Renal cortex interstitium (tissue), 15 donors: ENCODE results near the gene ARHGAP36. TPM values are rescaled to one million over a fixed set of nuclear protein-coding genes. Genes with fewer than 3 reads are reported as not detected.

Source experiments
- DNase-seq, 11 donors: peaks; one replicate each; pipeline ENCODE4 v3.0.0-alpha.2; 2013; ENCODE audit warnings: low read depth in 9 of 11, low spot score in 4 of 11; ENCODE audit errors: extremely low read depth in 1 of 11
- long read RNA-seq, 16 experiments: transcript quantifications; one replicate each; lab custom pipeline, GENCODE V29; 2026
- polyA plus RNA-seq, 3 donors: library from polyadenylated mRNA; unstranded; fragments of 120-200 nt; gene quantifications; one replicate each; pipeline ENCODE4 v1.2.1, GENCODE V29; 2013; ENCODE audit not compliant: insufficient read length in 3 of 3

Gene ARHGAP36
- polyA plus RNA-seq, result under 1 TPM; 0.09 to 0.27 (median 0.09) TPM
- long read RNA-seq, donor 1, result 0 reads
- long read RNA-seq, donor 2, result 0 reads
- long read RNA-seq, donor 3, result 0 reads
- long read RNA-seq, donor 4, result 0 reads
- long read RNA-seq, donor 5, result 0 reads
- long read RNA-seq, donor 6, result 0 reads
- long read RNA-seq, donor 7, result 0 reads
- long read RNA-seq, donor 8, result 0 reads
- long read RNA-seq, donor 9, result 0 reads
- long read RNA-seq, donor 10, result 0 reads
- long read RNA-seq, donor 11, result 0 reads
- long read RNA-seq, donor 12, result 0 reads
- long read RNA-seq, donor 13, result 0 reads
- long read RNA-seq, donor 14, result 0 reads
- long read RNA-seq, donor 15, result 0 reads
- long read RNA-seq, donor 16, result 0 reads

- peak in 1 of 11 donors; percentile 24 for DNase-seq
Observed at GRCh38 chrX:131058136-131058868, at the start of gene ARHGAP36. Gene ARHGAP36, plus strand, starts transcription at chrX:131058346. Its CDS starts 23,320 bp downstream, at chrX:131081666.

GRCh38 chrX:131010186-131010585 lies 48.0 kb upstream of the ARHGAP36 start:
- DNase-seq, result no peak

- no peak for DNase-seq
Observed at GRCh38 chrX:131025336-131025735, 32.8 kb upstream of the ARHGAP36 start.

- DNase-seq, result no peak
Observed at GRCh38 chrX:131032354-131033230, 25.6 kb upstream of the ARHGAP36 start.

DNA sequence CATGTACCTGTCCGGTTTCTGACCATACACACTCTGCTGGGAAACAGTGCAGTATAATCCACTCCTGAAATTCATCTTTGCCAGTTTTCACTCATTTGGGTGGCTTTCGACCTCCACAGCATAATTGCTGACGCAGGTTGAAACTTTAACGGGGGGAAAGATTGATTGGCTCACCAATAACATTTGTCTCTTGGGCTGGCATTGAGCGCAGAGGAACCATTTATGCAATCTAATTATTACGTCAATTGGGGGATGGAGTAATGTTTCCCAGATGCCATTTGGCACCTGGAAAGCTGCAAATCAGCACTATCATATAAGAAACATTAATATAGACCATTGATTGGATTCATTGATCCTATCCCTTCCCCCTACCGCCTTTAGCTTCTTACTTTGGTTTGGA lies 24.1 kb upstream of the ARHGAP36 start:
- DNase-seq, result no peak

- no peak for DNase-seq
Observed at GRCh38 chrX:131040781-131041180, 17.4 kb upstream of the ARHGAP36 start.

- no peak for DNase-seq
Observed at GRCh38 chrX:131041667-131042066, 16.5 kb upstream of the ARHGAP36 start.

DNA sequence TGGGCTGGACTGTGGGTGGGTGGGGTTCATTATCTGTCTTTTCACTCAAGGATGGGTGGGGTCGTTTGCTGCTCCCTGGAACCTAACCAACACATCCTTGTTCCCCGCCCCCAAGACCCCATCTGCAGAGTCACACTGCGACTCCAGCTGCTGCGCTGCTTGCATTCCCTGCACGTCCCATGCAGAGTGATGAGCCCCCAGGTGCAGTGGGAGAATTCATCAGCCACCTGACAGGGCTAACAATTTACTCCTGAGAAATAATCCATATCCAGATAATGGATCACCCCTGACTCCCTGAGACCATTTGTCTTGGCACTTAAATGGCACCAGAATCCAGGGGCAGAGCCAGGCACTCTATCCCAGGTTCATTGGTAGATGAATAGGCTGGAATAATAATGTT lies 12.4 kb upstream of the ARHGAP36 start:
- no peak for DNase-seq

- DNase-seq, result no peak
Observed at GRCh38 chrX:131046596-131046995, 11.6 kb upstream of the ARHGAP36 start.

DNA sequence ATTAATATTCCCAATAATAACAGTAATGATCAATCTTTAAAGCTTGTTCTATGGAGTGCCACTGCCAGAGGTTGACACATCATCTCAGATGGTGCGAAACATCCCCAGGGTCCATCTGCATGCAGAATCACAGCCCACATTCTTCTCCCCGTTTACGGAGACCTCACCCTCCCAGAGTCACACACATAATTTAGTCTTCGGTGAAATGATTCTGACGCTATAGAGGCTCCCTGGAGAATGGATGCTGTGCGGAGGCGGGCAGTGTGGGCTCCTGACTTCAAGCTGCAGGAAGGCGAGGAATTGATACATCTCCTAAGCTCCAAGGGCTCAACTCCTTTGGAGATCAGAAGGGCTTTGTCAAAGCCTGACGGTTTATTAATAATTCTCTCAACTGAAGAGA lies 11.0 kb upstream of the ARHGAP36 start:
- no peak for DNase-seq

DNA sequence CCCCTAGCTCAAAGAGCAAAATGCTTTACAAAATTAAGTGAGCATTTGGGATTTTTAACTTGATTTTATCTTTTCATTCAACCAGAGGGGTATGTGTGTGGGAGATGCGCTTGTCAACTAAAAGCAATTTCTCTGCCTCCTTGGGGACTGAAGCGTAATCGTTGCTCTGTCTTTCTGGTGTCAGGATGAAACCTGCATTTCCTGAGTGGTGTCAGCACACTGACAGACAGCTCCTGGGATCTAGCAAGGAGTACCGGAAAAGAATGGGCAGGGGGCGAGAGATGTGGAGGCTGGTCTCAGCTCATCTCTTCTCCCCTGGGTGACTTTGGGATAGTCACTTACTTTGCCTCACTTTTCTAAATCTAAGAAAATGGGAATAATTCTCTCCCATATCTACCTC lies 5.1 kb upstream of the ARHGAP36 start:
- no peak for DNase-seq

DNA sequence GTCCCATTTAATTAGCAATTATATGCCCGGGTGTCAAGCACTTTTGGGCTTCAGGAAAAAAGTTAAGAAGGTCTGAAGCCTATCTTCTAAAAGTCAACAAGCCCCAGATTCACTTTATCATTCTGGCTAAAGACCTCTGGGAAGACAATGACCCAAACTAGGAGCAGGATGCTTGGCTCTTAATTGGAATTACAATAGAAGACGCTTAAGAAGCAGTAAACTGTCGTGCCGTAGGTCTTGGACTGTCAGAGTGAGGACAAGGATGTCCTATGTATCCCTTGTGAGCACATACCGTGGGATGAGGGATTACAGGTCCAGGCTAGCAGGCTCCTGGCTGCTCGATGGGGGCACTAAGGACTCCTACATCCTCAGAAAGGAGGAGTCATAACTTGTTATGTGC lies 3.2 kb upstream of the ARHGAP36 start:
- no peak for DNase-seq

GRCh38 chrX:131057706-131058105 lies 440 bp upstream of the ARHGAP36 start:
- DNase-seq, result no peak

DNA sequence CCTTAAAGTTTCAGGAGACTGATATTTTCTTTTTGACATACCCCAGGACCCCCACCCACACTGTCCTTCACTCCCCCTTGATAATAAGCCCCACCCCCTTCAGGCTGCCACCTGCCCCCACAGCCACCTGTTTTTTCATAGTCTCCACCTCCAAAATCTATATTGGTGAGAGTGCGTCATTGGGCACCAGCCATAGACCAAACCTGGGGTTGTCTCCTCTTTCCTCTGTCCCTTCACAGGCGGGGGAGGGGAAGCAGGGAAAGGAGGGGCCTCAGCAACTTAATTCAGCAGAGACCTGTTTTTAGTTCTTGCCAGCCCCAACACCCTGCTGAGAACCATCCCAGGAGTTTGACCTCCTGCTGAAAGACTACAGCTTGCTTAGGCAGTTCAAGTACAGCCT lies 1.1 kb downstream of the ARHGAP36 start:
- no peak for DNase-seq

DNA sequence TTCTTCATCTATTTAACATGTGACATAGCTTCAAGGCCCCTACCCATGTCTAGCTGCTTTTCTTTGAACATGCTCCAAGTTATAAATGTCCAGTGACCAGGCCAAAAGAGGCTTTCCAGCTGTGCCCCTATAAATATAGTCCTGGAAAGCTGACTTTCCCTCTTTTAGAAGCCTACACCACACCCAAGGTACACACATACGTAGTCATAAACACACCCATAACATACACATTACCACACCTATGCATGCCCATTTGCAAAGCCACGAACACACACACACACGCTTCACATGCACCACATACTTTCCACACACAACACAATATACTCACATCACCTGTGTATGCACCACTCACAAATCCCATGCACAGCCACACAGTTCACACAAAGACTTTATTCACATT lies 2.0 kb downstream of the ARHGAP36 start:
- no peak for DNase-seq

DNA sequence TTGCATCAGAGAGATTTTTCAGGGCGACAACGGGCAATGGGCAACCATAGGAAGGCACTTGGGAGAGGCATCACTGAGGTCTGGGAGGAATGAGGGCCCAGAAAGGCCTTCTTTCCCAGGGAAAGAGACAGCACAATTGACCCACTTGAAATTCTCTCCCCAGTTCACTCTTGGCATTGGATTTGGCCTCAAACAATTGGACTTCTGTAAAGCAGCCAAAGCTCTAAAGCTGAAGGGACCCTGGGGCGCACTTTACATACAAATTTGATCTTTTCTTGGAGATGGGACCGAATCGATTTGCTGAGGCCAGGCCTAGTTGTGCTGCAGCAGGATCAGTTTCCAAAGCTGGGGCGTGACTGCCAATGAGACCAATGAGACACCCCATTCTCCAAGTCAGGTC lies 3.2 kb downstream of the ARHGAP36 start:
- no peak for DNase-seq

DNA sequence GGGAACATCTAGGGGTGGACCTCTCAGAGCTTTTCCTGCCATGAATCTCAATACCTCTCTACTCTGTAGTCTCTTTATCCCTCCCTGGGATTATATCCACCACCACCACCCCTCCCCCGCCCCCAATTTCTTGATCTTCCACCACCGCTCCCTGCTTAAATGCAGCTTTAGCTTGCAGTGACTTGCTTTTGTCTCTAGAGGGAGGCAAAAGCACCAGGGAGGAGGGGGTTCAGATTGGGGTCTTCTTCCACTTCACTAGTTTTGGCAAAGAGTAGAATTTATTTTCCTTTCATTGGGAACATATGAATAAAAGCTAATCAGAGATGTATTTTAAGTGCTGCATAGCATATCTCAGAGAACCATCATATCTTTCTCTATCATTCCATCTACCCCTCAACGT lies 5.5 kb downstream of the ARHGAP36 start:
- no peak for DNase-seq

DNA sequence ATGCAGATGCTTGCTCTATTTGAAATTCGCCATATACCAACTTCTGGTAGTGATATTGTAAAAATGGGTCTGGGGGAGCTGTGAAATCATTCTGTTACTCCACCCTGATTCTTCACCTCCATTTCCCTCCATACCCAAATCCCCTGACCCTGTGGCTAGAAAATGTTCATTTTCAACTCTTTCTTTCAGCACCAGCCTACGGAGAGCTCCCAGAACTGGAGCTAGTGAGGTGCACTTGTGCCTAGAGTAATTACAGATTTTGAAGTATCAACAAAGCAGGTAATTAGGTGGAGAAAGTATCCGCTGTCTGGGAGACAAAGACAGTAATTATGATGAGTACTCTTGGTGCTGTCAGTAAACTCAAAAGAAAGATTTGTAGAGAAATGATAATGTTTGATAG lies 8.1 kb downstream of the ARHGAP36 start:
- DNase-seq, result no peak

- DNase-seq, result no peak
Observed at GRCh38 chrX:131067216-131067615, 9.1 kb downstream of the ARHGAP36 start.
